ENCODE data around the gene NOL12. TPM values are rescaled to one million over a fixed set of nuclear protein-coding genes. Genes with fewer than 3 reads are reported as not detected.
A peak's percentile ranks its signal among the peaks of the same experiment; 100 is the strongest.
"Not testable (repeated sequence)": the region's sequence is repeated elsewhere in the genome, so short reads cannot be mapped to it uniquely, and the experiment has no call there.

The NOL12 gene
- total RNA-seq, 1 donor from 2014 or later, result 39.8 TPM

DNA sequence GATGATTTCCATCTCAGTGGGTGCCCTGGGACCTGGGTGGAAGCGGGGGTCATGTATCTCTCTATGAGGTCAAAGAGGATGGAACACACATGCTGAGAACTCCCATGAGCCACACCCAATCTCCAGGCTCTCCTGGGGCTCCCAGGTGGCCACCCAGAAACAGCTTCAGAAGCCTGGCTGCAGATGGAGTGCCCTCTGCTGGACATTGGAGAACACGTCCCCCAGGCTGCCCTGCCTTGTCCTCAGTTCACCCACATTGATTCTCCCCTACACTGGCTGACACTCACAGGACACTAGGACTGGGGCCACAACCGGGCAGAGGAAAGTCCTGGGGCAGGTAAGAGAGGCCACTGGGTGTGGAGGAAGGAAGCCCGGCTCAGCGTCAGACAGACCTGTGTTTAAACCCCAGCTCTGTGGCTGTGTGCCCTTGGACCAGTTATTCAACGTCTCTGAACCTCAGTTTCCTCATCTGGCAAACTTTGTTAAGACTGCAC, 4.5 kb upstream of the NOL12 start:
- FAIRE-seq (no peak), DNase-seq (ENCODE audit: low read depth) (peak; percentile 70)
- no peak overlapping the region for H3K4me3 ChIP-seq (ENCODE audit: low read depth, low read length)
- H3K36me3 ChIP-seq (ENCODE audit: control insufficient read depth, insufficient read depth, low read length), result peaks cover 7% of the 10 kb centered on the region
- TF ChIP-seq, protein P1, sequence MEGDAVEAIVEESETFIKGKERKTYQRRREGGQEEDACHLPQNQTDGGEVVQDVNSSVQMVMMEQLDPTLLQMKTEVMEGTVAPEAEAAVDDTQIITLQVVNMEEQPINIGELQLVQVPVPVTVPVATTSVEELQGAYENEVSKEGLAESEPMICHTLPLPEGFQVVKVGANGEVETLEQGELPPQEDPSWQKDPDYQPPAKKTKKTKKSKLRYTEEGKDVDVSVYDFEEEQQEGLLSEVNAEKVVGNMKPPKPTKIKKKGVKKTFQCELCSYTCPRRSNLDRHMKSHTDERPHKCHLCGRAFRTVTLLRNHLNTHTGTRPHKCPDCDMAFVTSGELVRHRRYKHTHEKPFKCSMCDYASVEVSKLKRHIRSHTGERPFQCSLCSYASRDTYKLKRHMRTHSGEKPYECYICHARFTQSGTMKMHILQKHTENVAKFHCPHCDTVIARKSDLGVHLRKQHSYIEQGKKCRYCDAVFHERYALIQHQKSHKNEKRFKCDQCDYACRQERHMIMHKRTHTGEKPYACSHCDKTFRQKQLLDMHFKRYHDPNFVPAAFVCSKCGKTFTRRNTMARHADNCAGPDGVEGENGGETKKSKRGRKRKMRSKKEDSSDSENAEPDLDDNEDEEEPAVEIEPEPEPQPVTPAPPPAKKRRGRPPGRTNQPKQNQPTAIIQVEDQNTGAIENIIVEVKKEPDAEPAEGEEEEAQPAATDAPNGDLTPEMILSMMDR (IDR thresholded peaks at IDR 0.05; ENCODE audit: insufficient read depth, low read length, severe bottlenecking), result peak; percentile 97
- no peaks in the 10 kb centered on the region for H3K27me3 ChIP-seq (ENCODE audit: control insufficient read depth, insufficient read depth, low read length)

GRCh38 chr22:37684803-37685615, 1.1 kb upstream of the NOL12 start:
- FAIRE-seq (no peak), DNase-seq (ENCODE audit: low read depth) (peak; percentile 59)
- H3K4me3 ChIP-seq (ENCODE audit: low read depth, low read length), result no peak overlapping the region
- TF ChIP-seq, protein P1 (IDR thresholded peaks at IDR 0.05; ENCODE audit: insufficient read depth, low read length, severe bottlenecking), result no peak
- H3K27me3 ChIP-seq (ENCODE audit: control insufficient read depth, insufficient read depth, low read length), result no peaks in the 10 kb centered on the region
- H3K36me3 ChIP-seq (ENCODE audit: control insufficient read depth, insufficient read depth, low read length), result peaks cover 9% of the 10 kb centered on the region

DNA sequence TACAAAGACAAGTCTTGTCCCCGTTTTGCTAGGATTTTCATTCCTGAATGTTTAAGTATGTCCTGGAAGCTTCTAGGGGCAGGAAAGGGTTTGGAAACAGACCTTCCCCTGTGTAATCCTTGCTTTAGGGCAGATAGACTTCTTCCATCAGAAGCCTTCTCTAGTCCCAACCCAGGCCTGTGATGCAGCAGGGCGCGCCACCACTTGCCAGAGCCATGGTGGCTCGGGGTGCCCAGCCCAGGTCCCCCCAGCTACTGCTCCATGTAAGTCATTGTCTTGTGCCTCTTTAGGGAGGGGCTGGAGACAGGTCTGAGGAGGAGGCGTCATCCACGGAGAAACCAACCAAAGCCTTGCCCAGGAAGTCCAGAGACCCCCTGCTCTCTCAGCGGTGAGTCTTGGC, 4.3 kb downstream of the NOL12 start:
- no peak overlapping the region for H3K4me3 ChIP-seq (ENCODE audit: low read depth, low read length)
- H3K36me3 ChIP-seq (ENCODE audit: control insufficient read depth, insufficient read depth, low read length), result peaks cover 29% of the 10 kb centered on the region
- DNase-seq (ENCODE audit: low read depth) (peak; percentile 52), FAIRE-seq (no peak)
- H3K27me3 ChIP-seq (ENCODE audit: control insufficient read depth, insufficient read depth, low read length), result no peaks in the 10 kb centered on the region
- TF ChIP-seq, protein P1 (IDR thresholded peaks at IDR 0.05; ENCODE audit: insufficient read depth, low read length, severe bottlenecking), result no peak

GRCh38 chr22:37690901-37691504, 4.9 kb downstream of the NOL12 start:
- no peak overlapping the region for H3K4me3 ChIP-seq (ENCODE audit: low read depth, low read length)
- FAIRE-seq, result peak; percentile 95
- H3K27me3 ChIP-seq (ENCODE audit: control insufficient read depth, insufficient read depth, low read length), result no peaks in the 10 kb centered on the region
- TF ChIP-seq, protein P1 (IDR thresholded peaks at IDR 0.05; ENCODE audit: insufficient read depth, low read length, severe bottlenecking), result no peak
- H3K36me3 ChIP-seq (ENCODE audit: control insufficient read depth, insufficient read depth, low read length), result peaks cover 29% of the 10 kb centered on the region
- peak; percentile 89 for DNase-seq (ENCODE audit: low read depth)

DNA sequence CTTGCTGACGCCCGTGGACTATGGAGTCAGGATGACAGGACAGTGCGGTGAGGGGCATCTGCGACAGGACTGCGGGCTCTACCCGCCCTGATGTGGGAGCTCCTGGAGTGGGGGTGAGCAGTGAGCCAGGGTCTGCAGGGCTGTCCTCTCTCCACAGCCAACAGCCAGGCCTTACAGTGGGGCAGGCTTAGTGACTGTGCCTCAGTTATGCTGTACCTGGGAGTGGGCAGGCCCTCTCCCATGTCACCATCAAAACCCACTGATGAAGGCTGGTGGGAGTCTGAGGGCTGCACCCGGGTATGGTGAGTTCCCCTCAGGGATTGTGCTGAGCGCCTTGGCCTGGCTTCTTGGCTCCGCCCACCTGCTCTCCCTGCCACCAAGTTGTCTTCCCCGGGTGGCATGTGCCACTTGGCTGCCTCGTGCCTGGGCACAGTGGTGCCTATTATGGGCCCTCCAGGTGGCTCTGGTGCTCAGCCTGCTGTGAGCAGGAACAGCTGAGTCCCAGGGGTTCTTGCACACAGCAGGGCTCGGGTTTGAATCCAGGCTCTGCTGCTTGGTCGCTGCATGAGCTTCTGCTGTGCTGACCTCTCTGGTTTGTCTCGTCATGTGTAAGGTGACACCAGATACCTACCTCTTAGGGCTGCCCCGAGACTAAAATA, 6.6 kb downstream of the NOL12 start:
- Histone ChIP-seq H3K4me3 (ENCODE audit: low read depth, low read length) (no peak overlapping the region), H3K27me3 (ENCODE audit: control insufficient read depth, insufficient read depth, low read length) (no peaks in the 10 kb centered on the region), H3K36me3 (ENCODE audit: control insufficient read depth, insufficient read depth, low read length) (peaks cover 27% of the 10 kb centered on the region)
- DNase-seq (ENCODE audit: low read depth) (no peak), FAIRE-seq (no peak)
- TF ChIP-seq, protein P1 (IDR thresholded peaks at IDR 0.05; ENCODE audit: insufficient read depth, low read length, severe bottlenecking), result no peak

- DNase-seq (ENCODE audit: low read depth); H3K4me3 ChIP-seq (ENCODE audit: low read depth, low read length); FAIRE-seq; H3K27me3 ChIP-seq (ENCODE audit: control insufficient read depth, insufficient read depth, low read length): not testable (repeated sequence)
- H3K36me3 ChIP-seq (ENCODE audit: control insufficient read depth, insufficient read depth, low read length), result peaks cover 20% of the 10 kb centered on the region
Measured at GRCh38 chr22:37694131-37694530, 8.0 kb downstream of the NOL12 start.

DNA sequence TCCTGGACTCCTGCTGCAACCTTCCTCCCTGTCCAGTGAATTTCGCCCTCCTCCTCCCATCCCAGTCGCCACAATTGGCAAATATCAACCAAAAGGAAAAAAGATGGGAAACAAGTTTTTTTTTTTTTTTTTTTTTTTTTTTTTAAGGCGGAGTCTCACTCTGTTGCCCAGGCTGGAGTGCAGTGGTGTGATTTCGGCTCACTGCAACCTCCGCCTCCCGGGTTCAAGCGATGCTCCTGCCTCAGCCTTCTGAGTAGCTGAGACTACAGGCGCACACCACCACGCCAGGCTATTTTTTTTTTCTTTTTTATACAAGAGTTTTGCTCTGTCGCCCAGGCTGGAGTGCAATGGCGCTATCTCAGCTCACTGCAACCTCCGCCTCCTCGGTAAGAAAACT, 10.1 kb downstream of the NOL12 start:
- peaks cover 18% of the 10 kb centered on the region for H3K36me3 ChIP-seq (ENCODE audit: control insufficient read depth, insufficient read depth, low read length)
- not testable (repeated sequence) for DNase-seq (ENCODE audit: low read depth); H3K27me3 ChIP-seq (ENCODE audit: control insufficient read depth, insufficient read depth, low read length); H3K4me3 ChIP-seq (ENCODE audit: low read depth, low read length); FAIRE-seq
